HepG2 (cell line): Measurements from ENCODE around the gene FGD5. TPM values are rescaled to one million over a fixed set of nuclear protein-coding genes. Genes with fewer than 3 reads are reported as not detected.

Experiments
- CEBPZ ChIP-seq: IDR thresholded peaks from 2 replicates; pipeline ENCODE4 v1.6.1; 2012; ENCODE audit warnings: low read length, improper control_type of control experiment
- DRAP1 ChIP-seq: IDR thresholded peaks from 2 replicates; pipeline ENCODE4 v1.6.1; 2016; ENCODE audit warnings: missing genetic modification reagents, missing compliant biosample characterization
- FOSL2 ChIP-seq: sonication (generic); formaldehyde crosslinking; IDR thresholded peaks from 2 replicates; pipeline ENCODE4 v1.4.0; 2020; ENCODE audit warnings: missing genetic modification reagents
- FOXA3 ChIP-seq: IDR thresholded peaks from 2 replicates; pipeline ENCODE4 v1.6.1; 2016; ENCODE audit warnings: missing genetic modification reagents, missing compliant biosample characterization
- HES4 ChIP-seq: sonication (generic); formaldehyde crosslinking; IDR thresholded peaks from 2 replicates; pipeline ENCODE4 v1.9.0; 2021; ENCODE audit warnings: mild to moderate bottlenecking, missing genetic modification reagents, borderline replicate concordance
- KDM3A ChIP-seq: IDR thresholded peaks from 2 replicates; pipeline ENCODE4 v1.6.1; 2018; ENCODE audit warnings: low read depth, missing compliant biosample characterization
- MAFK ChIP-seq, 2 experiments: IDR thresholded peaks in 1 of 2; conservative IDR thresholded peaks in 1 of 2; 2 replicates each; pipeline ENCODE4 v1.6.1; 2011; ENCODE audit warnings: improper control_type of control experiment in 2 of 2, low read length in 2 of 2
- MATR3 ChIP-seq: sonication (generic); formaldehyde crosslinking; IDR thresholded peaks from 2 replicates; pipeline ENCODE4 v1.4.0; 2020; ENCODE audit warnings: missing genetic modification reagents
- MEF2D ChIP-seq: sonication (generic); formaldehyde crosslinking; IDR thresholded peaks from 2 replicates; pipeline ENCODE4 v1.5.1; 2020; ENCODE audit warnings: mild to moderate bottlenecking, missing genetic modification reagents
- RFXANK ChIP-seq: IDR thresholded peaks from 2 replicates; pipeline ENCODE4 v1.6.1; 2016
- SMAD3 ChIP-seq: sonication (generic); formaldehyde crosslinking; IDR thresholded peaks from 2 replicates; pipeline ENCODE4 v1.4.0; 2020; ENCODE audit warnings: missing genetic modification reagents
- STAG1 ChIP-seq: sonication (generic); formaldehyde crosslinking; IDR thresholded peaks from 2 replicates; pipeline ENCODE4 v1.4.0; 2020; ENCODE audit warnings: missing genetic modification reagents
- TBX2 ChIP-seq: sonication (generic); formaldehyde crosslinking; IDR thresholded peaks from 2 replicates; pipeline ENCODE4 v1.5.0; 2020; ENCODE audit warnings: missing genetic modification reagents, mild to moderate bottlenecking, borderline replicate concordance
- ZNF616 ChIP-seq: sonication (generic); formaldehyde crosslinking; IDR thresholded peaks from 2 replicates; pipeline ENCODE4 v1.5.0; 2020; ENCODE audit warnings: low read depth, mild to moderate bottlenecking, missing genetic modification reagents
- ZNF749 ChIP-seq: sonication (generic); formaldehyde crosslinking; IDR thresholded peaks from 2 replicates; pipeline ENCODE4 v1.8.0; 2022; ENCODE audit warnings: mild to moderate bottlenecking, missing genetic modification reagents, moderate library complexity, borderline replicate concordance
- polyA plus RNA-seq, 8 experiments: library from polyadenylated mRNA; depleted of rRNA in 3 of 8; stranded (reverse) in 7 of 8; unstranded in 1 of 8; fragments of >200 nt; fragmentation: Illumina TruSeq in 4 of 8; extraction: Trizol in 4 of 8; gene quantifications; 2 replicates each; pipeline versions ENCODE4 v1.2.1 to v1.2.3, GENCODE V29; 2011 to 2016; ENCODE audit warnings: low read depth in 4 of 8, missing spikeins in 1 of 8, mixed read lengths in 1 of 8; ENCODE audit not compliant: insufficient read depth in 1 of 8
- total RNA-seq, 5 experiments: library from RNA; depleted of rRNA; stranded (reverse); fragments of >200 nt; fragmentation: Illumina TruSeq; extraction: Trizol; gene quantifications; 2 replicates each; pipeline ENCODE4 v1.2.3, GENCODE V29; 2016; ENCODE audit warnings: low read depth in 1 of 5
- TF ChIP-seq, protein P1 (sequence below): sonication (generic); formaldehyde crosslinking; IDR thresholded peaks from one replicate; pipeline ENCODE4 v1.5.1; 2020; ENCODE audit warnings: mild to moderate bottlenecking, missing genetic modification reagents; ENCODE audit errors: not compliant biosample characterization
- TF ChIP-seq, protein P2 (sequence below): sonication (generic); formaldehyde crosslinking; IDR thresholded peaks from 2 replicates; pipeline ENCODE4 v1.4.0; 2020; ENCODE audit warnings: missing genetic modification reagents, low read depth, mild to moderate bottlenecking, borderline replicate concordance

FGD5 gene
- total and polyA plus RNA-seq, 2 of the 13 experiments (the other 11 are each of a cell fraction or from before 2014, with no cell fraction given) = 0.17 TPM; not detected in 1

GRCh38 chr3:14921034-14921616 is 102.4 kb downstream of the FGD5 start (continued):
- TF ChIP-seq, protein P1, sequence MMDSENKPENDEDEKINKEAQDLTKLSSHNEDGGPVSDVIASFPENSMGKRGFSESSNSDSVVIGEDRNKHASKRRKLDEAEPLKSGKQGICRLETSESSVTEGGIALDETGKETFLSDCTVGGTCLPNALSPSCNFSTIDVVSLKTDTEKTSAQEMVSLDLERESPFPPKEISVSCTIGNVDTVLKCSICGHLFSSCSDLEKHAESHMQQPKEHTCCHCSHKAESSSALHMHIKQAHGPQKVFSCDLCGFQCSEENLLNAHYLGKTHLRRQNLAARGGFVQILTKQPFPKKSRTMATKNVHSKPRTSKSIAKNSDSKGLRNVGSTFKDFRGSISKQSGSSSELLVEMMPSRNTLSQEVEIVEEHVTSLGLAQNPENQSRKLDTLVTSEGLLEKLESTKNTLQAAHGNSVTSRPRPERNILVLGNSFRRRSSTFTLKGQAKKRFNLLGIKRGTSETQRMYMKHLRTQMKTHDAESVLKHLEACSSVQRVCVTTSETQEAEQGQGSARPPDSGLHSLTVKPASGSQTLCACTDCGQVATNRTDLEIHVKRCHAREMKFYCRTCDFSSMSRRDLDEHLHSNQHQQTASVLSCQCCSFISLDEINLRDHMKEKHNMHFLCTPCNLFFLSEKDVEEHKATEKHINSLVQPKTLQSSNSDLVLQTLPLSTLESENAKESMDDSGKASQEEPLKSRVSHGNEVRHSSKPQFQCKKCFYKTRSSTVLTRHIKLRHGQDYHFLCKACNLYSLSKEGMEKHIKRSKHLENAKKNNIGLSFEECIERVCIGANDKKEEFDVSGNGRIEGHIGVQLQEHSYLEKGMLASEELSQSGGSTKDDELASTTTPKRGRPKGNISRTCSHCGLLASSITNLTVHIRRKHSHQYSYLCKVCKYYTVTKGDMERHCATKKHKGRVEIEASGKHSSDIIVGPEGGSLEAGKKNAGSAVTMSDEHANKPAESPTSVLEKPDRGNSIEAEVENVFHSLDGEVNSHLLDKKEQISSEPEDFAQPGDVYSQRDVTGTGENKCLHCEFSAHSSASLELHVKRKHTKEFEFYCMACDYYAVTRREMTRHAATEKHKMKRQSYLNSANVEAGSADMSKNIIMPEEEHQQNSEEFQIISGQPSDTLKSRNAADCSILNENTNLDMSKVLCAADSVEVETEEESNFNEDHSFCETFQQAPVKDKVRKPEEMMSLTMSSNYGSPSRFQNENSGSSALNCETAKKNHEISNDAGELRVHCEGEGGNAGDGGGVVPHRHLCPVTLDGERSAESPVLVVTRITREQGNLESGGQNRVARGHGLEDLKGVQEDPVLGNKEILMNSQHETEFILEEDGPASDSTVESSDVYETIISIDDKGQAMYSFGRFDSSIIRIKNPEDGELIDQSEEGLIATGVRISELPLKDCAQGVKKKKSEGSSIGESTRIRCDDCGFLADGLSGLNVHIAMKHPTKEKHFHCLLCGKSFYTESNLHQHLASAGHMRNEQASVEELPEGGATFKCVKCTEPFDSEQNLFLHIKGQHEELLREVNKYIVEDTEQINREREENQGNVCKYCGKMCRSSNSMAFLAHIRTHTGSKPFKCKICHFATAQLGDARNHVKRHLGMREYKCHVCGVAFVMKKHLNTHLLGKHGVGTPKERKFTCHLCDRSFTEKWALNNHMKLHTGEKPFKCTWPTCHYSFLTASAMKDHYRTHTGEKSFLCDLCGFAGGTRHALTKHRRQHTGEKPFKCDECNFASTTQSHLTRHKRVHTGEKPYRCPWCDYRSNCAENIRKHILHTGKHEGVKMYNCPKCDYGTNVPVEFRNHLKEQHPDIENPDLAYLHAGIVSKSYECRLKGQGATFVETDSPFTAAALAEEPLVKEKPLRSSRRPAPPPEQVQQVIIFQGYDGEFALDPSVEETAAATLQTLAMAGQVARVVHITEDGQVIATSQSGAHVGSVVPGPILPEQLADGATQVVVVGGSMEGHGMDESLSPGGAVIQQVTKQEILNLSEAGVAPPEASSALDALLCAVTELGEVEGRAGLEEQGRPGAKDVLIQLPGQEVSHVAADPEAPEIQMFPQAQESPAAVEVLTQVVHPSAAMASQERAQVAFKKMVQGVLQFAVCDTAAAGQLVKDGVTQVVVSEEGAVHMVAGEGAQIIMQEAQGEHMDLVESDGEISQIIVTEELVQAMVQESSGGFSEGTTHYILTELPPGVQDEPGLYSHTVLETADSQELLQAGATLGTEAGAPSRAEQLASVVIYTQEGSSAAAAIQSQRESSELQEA = peak; percentile 36
- 0 out of 2 replicates have a peak, but pooled peaks have one; percentile 32 for TF ChIP-seq MEF2D (CRISPR knock-in tag)
- no peak for TF ChIP-seq CEBPZ
- 0 out of 2 replicates have a peak, but pooled peaks have one; percentile 34 for TF ChIP-seq FOSL2
- peak; percentile 54; the same call in 1 of the 2 replicates for TF ChIP-seq FOXA3 (CRISPR knock-in tag)
- TF ChIP-seq ZNF749 = no peak
- peak; percentile 63; the same call in 1 of the 2 replicates for TF ChIP-seq RFXANK (CRISPR knock-in tag)
- peak; percentile 60; the same call in 1 of the 2 replicates for TF ChIP-seq KDM3A (CRISPR knock-in tag)
- TF ChIP-seq MAFK (conservative IDR thresholded peaks at IDR 0.05 in 1 of 2, IDR thresholded peaks at IDR 0.05 in 1 of 2; ENCODE audit: low read length in 2 of 2) = peak; percentile 46 to 51; a peak in 3 of 4 replicates
- TF ChIP-seq, protein P2, sequence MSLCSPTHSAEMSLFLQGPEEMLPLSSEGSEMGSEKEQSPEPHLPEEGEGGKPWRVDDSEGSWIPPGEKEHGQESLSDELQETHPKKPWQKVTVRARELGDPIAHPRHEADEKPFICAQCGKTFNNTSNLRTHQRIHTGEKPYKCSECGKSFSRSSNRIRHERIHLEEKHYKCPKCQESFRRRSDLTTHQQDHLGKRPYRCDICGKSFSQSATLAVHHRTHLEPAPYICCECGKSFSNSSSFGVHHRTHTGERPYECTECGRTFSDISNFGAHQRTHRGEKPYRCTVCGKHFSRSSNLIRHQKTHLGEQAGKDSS (CRISPR knock-in tag) = peak; percentile 75; the same call in 1 of the 2 replicates
- TF ChIP-seq SMAD3 = peak; percentile 62; the same call in 1 of the 2 replicates
- peak; percentile 52; the same call in 1 of the 2 replicates for TF ChIP-seq HES4 (CRISPR knock-in tag)
- TF ChIP-seq DRAP1 (CRISPR knock-in tag) = 0 out of 2 replicates have a peak, but pooled peaks have one; percentile 39
- TF ChIP-seq MATR3 (CRISPR knock-in tag) = no peak
- TF ChIP-seq TBX2 (CRISPR knock-in tag) = peak; percentile 44; the same call in 1 of the 2 replicates
- peak; percentile 99 for TF ChIP-seq STAG1 (CRISPR knock-in tag)
- TF ChIP-seq ZNF616 = no peak
